ENCODE results near the gene RAB3GAP2. TPM values are rescaled to one million over a fixed set of nuclear protein-coding genes. Genes with fewer than 3 reads are reported as not detected.
"Not testable (repeated sequence)": the region's sequence is repeated elsewhere in the genome, so short reads cannot be mapped to it uniquely, and the experiment has no call there.

The RAB3GAP2 gene
- total RNA-seq, 5 donors from 2014 or later (not counting 1 experiment from before 2014, with no cell fraction given), result 42.1 to 55.1 (median 46.7) TPM

GRCh38 chr1:220164517-220164916 is 107.7 kb downstream of the RAB3GAP2 start:
- Mint-ChIP-seq H3K27me3 (no peaks in the 10 kb centered on the region), H3K27ac (no peak overlapping the region), H3K4me3 (no peak overlapping the region), H3K4me1 (peaks cover 0 to 5% (median 0%) of the 10 kb centered on the region in 3 donors), H3K36me3 (peaks cover 50% of the 10 kb centered on the region), H3K9me3 (no peaks in the 10 kb centered on the region)
- H3K36me3 ChIP-seq (ENCODE audit: control insufficient read depth in 2 of 2, extremely low read depth in 1 of 2, insufficient read depth in 1 of 2, low read length in 1 of 2), result peaks cover 0 to 50% of the 10 kb centered on the region in 2 donors
- no peak overlapping the region for H3K27ac ChIP-seq (ENCODE audit: low read length)
- H3K4me1 ChIP-seq (ENCODE audit: control insufficient read depth in 1 of 2, extremely low read depth in 1 of 2, insufficient read depth in 2 of 2, low read length in 2 of 2), result no peaks in the 10 kb centered on the region
- H3K27me3 ChIP-seq (replicated peaks in 1 of 2; ENCODE audit: control insufficient read depth in 2 of 2, extremely low read depth in 1 of 2, insufficient read depth in 2 of 2, low read length in 1 of 2), result no peaks in the 10 kb centered on the region
- no peak overlapping the region for H3K4me3 ChIP-seq (ENCODE audit: control insufficient read depth in 1 of 2, extremely low read depth in 1 of 2, low read length in 1 of 2)
- WGBS (ENCODE audit: insufficient coverage), result no CpG with 5 or more reads among the region's 2 CpGs
- POLR2A ChIA-PET, result no interaction called here
- DNase-seq, result no peak
- no peak for ATAC-seq (replicated peaks in 1 of 4)
- no peaks in the 10 kb centered on the region for H3K9me3 ChIP-seq
- CTCF ChIA-PET, result no interaction called here

GRCh38 chr1:220164116-220164515 is 108.1 kb downstream of the RAB3GAP2 start:
- no CpG with 5 or more reads among the region's 1 CpG for WGBS (ENCODE audit: insufficient coverage)
- Mint-ChIP-seq H3K4me1 (peaks cover 0 to 5% (median 0%) of the 10 kb centered on the region in 3 donors), H3K4me3 (no peak overlapping the region), H3K27ac (no peak overlapping the region), H3K27me3 (no peaks in the 10 kb centered on the region), H3K9me3 (no peaks in the 10 kb centered on the region), H3K36me3 (peaks cover 46% of the 10 kb centered on the region)
- H3K9me3 ChIP-seq, result no peaks in the 10 kb centered on the region
- ChIA-PET POLR2A (no interaction called here), CTCF (no interaction called here)
- no peak for ATAC-seq (replicated peaks in 1 of 4)
- no peaks in the 10 kb centered on the region for H3K4me1 ChIP-seq (ENCODE audit: control insufficient read depth in 1 of 2, extremely low read depth in 1 of 2, insufficient read depth in 2 of 2, low read length in 2 of 2)
- H3K27me3 ChIP-seq (replicated peaks in 1 of 2; ENCODE audit: control insufficient read depth in 2 of 2, extremely low read depth in 1 of 2, insufficient read depth in 2 of 2, low read length in 1 of 2), result no peaks in the 10 kb centered on the region
- H3K27ac ChIP-seq (ENCODE audit: low read length), result no peak overlapping the region
- DNase-seq, result no peak
- H3K36me3 ChIP-seq (ENCODE audit: control insufficient read depth in 2 of 2, extremely low read depth in 1 of 2, insufficient read depth in 1 of 2, low read length in 1 of 2), result peaks cover 0 to 50% of the 10 kb centered on the region in 2 donors
- H3K4me3 ChIP-seq (ENCODE audit: control insufficient read depth in 1 of 2, extremely low read depth in 1 of 2, low read length in 1 of 2), result no peak overlapping the region

- Histone ChIP-seq H3K27me3 (replicated peaks in 1 of 2; ENCODE audit: control insufficient read depth in 2 of 2, extremely low read depth in 1 of 2, insufficient read depth in 2 of 2, low read length in 1 of 2) (no peaks in the 10 kb centered on the region), H3K9me3 (no peaks in the 10 kb centered on the region), H3K27ac (ENCODE audit: low read length) (no peak overlapping the region), H3K36me3 (ENCODE audit: control insufficient read depth in 2 of 2, extremely low read depth in 1 of 2, insufficient read depth in 1 of 2, low read length in 1 of 2) (peaks cover 6 to 51% of the 10 kb centered on the region in 2 donors), H3K4me3 (ENCODE audit: control insufficient read depth in 1 of 2, extremely low read depth in 1 of 2, low read length in 1 of 2) (no peak overlapping the region), H3K4me1 (ENCODE audit: control insufficient read depth in 1 of 2, extremely low read depth in 1 of 2, insufficient read depth in 2 of 2, low read length in 2 of 2) (no peaks in the 10 kb centered on the region)
- ChIA-PET CTCF (no interaction called here), POLR2A (interaction anchor here in 1 of 2 donors (0.5 kb wide), 1 partner anchor 898 kb away, joined by 3 read pairs; no protein-coding TSS in a partner anchor)
- ATAC-seq (replicated peaks in 1 of 4) (no peak), DNase-seq (no peak)
- no CpG with 5 or more reads among the region's 1 CpG for WGBS (ENCODE audit: insufficient coverage)
- Mint-ChIP-seq H3K9me3 (no peaks in the 10 kb centered on the region), H3K27me3 (no peaks in the 10 kb centered on the region), H3K4me1 (peaks cover 17 to 27% (median 19%) of the 10 kb centered on the region in 3 donors), H3K27ac (no peak overlapping the region), H3K36me3 (peaks cover 43% of the 10 kb centered on the region), H3K4me3 (no peak overlapping the region)
Observed at GRCh38 chr1:220160027-220160426, 112.2 kb downstream of the RAB3GAP2 start.

GRCh38 chr1:220159041-220159440 is 113.2 kb downstream of the RAB3GAP2 start:
- DNase-seq, result no peak
- H3K9me3 Mint-ChIP-seq, result no peaks in the 10 kb centered on the region
- POLR2A ChIA-PET, result interaction anchor here in 1 of 2 donors (1.0 kb wide), 1 partner anchor 9 kb away, joined by 3 read pairs; no protein-coding TSS in a partner anchor
- WGBS (ENCODE audit: insufficient coverage), result no CpG with 5 or more reads among the region's 3 CpGs
- H3K4me1 ChIP-seq (ENCODE audit: control insufficient read depth in 1 of 2, extremely low read depth in 1 of 2, insufficient read depth in 2 of 2, low read length in 2 of 2), result no peaks in the 10 kb centered on the region
- H3K27ac ChIP-seq (ENCODE audit: low read length), result no peak overlapping the region
- H3K36me3 Mint-ChIP-seq, result peaks cover 43% of the 10 kb centered on the region
- no peak for ATAC-seq (replicated peaks in 1 of 4)
- H3K4me3 Mint-ChIP-seq, result no peak overlapping the region
- CTCF ChIA-PET, result no interaction called here
- H3K27me3 Mint-ChIP-seq, result no peaks in the 10 kb centered on the region
- H3K9me3 ChIP-seq, result no peaks in the 10 kb centered on the region
- peaks cover 6 to 59% of the 10 kb centered on the region in 2 donors for H3K36me3 ChIP-seq (ENCODE audit: control insufficient read depth in 2 of 2, extremely low read depth in 1 of 2, insufficient read depth in 1 of 2, low read length in 1 of 2)
- H3K27ac Mint-ChIP-seq, result no peak overlapping the region
- peaks cover 17 to 27% (median 19%) of the 10 kb centered on the region in 3 donors for H3K4me1 Mint-ChIP-seq
- no peak overlapping the region for H3K4me3 ChIP-seq (ENCODE audit: control insufficient read depth in 1 of 2, extremely low read depth in 1 of 2, low read length in 1 of 2)
- H3K27me3 ChIP-seq (replicated peaks in 1 of 2; ENCODE audit: control insufficient read depth in 2 of 2, extremely low read depth in 1 of 2, insufficient read depth in 2 of 2, low read length in 1 of 2), result no peaks in the 10 kb centered on the region

GRCh38 chr1:220158530-220158929 is 113.7 kb downstream of the RAB3GAP2 start:
- 100% methylated on average over 2 of the region's 7 CpGs for WGBS (ENCODE audit: insufficient coverage)
- not testable (repeated sequence) for H3K9me3 ChIP-seq; ATAC-seq (replicated peaks in 1 of 4); H3K4me3 ChIP-seq (ENCODE audit: control insufficient read depth in 1 of 2, extremely low read depth in 1 of 2, low read length in 1 of 2); H3K27me3 Mint-ChIP-seq; H3K27ac Mint-ChIP-seq; H3K27me3 ChIP-seq (replicated peaks in 1 of 2; ENCODE audit: control insufficient read depth in 2 of 2, extremely low read depth in 1 of 2, insufficient read depth in 2 of 2, low read length in 1 of 2); H3K4me1 ChIP-seq (ENCODE audit: control insufficient read depth in 1 of 2, extremely low read depth in 1 of 2, insufficient read depth in 2 of 2, low read length in 2 of 2); H3K27ac ChIP-seq (ENCODE audit: low read length); H3K9me3 Mint-ChIP-seq; DNase-seq
- POLR2A ChIA-PET, result interaction anchor here in 1 of 2 donors (1.0 kb wide), 1 partner anchor 8 kb away, joined by 3 read pairs; no protein-coding TSS in a partner anchor
- Mint-ChIP-seq H3K4me1 (peaks cover 17 to 27% (median 19%) of the 10 kb centered on the region in 3 donors), H3K4me3 (peak overlapping the region in 1 of 3 donors; percentile 22), H3K36me3 (peaks cover 47% of the 10 kb centered on the region)
- CTCF ChIA-PET, result interaction anchor here in 1 of 2 donors (0.6 kb wide), 1 partner anchor 79 kb away, joined by 8 read pairs; no protein-coding TSS in a partner anchor
- peaks cover 6 to 57% of the 10 kb centered on the region in 2 donors for H3K36me3 ChIP-seq (ENCODE audit: control insufficient read depth in 2 of 2, extremely low read depth in 1 of 2, insufficient read depth in 1 of 2, low read length in 1 of 2)

GRCh38 chr1:220157738-220158137 is 114.5 kb downstream of the RAB3GAP2 start:
- no peaks in the 10 kb centered on the region for H3K27me3 Mint-ChIP-seq
- H3K4me1 Mint-ChIP-seq, result peaks cover 17 to 27% (median 19%) of the 10 kb centered on the region in 3 donors
- Histone ChIP-seq H3K27me3 (replicated peaks in 1 of 2; ENCODE audit: control insufficient read depth in 2 of 2, extremely low read depth in 1 of 2, insufficient read depth in 2 of 2, low read length in 1 of 2) (no peaks in the 10 kb centered on the region), H3K4me3 (ENCODE audit: control insufficient read depth in 1 of 2, extremely low read depth in 1 of 2, low read length in 1 of 2) (no peak overlapping the region), H3K27ac (ENCODE audit: low read length) (no peak overlapping the region), H3K4me1 (ENCODE audit: control insufficient read depth in 1 of 2, extremely low read depth in 1 of 2, insufficient read depth in 2 of 2, low read length in 2 of 2) (no peaks in the 10 kb centered on the region), H3K36me3 (ENCODE audit: control insufficient read depth in 2 of 2, extremely low read depth in 1 of 2, insufficient read depth in 1 of 2, low read length in 1 of 2) (peaks cover 9 to 57% of the 10 kb centered on the region in 2 donors), H3K9me3 (no peaks in the 10 kb centered on the region)
- H3K4me3 Mint-ChIP-seq, result no peak overlapping the region
- DNase-seq (no peak), ATAC-seq (replicated peaks in 1 of 4) (no peak)
- WGBS (ENCODE audit: insufficient coverage), result 77% methylated on average over 2 of the region's 2 CpGs
- no peaks in the 10 kb centered on the region for H3K9me3 Mint-ChIP-seq
- peak overlapping the region; percentile 45 to 68 for H3K27ac Mint-ChIP-seq
- peaks cover 52% of the 10 kb centered on the region for H3K36me3 Mint-ChIP-seq
- ChIA-PET POLR2A (no interaction called here), CTCF (no interaction called here)

Data from T-cell (primary cell).